Fibroblast of villous mesenchyme (primary cell): ENCODE results near the gene CRYZ. TPM values are rescaled to one million over a fixed set of nuclear protein-coding genes. Genes with fewer than 3 reads are reported as not detected.

ENCODE experiments used
- DNase-seq: peaks from one replicate; pipeline ENCODE4 v3.0.0-alpha.2; 2010; ENCODE audit warnings: low read depth
- H3K4me3 ChIP-seq: 2 replicates; pipeline ENCODE4 v1.5.1; 2011; ENCODE audit warnings: low read depth, mild to moderate bottlenecking, low read length
- total RNA-seq: library from RNA; depleted of rRNA; stranded (reverse); fragments of >200 nt; gene quantifications from 2 replicates; pipeline ENCODE4 v1.2.3, GENCODE V29; 2012
- TF ChIP-seq, protein P1 (sequence below): IDR thresholded peaks from 2 replicates; pipeline ENCODE4 v1.5.1; 2012; ENCODE audit warnings: low read depth, mild to moderate bottlenecking, low read length; ENCODE audit not compliant: insufficient read depth

Gene CRYZ
- total RNA-seq, 1 donor = 41.0 TPM

DNA sequence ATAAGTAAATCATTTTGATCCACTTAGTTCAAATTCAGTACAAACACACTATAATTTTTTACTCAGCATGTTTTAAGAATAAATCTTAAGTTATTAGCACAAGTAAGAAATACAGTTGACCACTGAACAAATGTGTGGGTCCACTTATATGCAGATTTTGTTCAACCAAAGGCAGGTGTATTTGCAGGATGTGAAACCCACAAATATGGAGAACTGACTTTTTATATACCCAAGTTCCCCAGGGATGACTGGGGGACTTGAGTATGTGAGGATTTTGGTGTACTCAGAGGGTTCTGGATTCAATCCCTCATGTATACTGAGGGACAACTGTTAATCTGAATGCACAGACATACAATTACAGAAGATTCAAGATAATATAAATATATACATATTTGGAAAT is 33.5 kb downstream of the CRYZ start:
- no peak for DNase-seq
- H3K4me3 ChIP-seq = no peak overlapping the region
- TF ChIP-seq, protein P1, sequence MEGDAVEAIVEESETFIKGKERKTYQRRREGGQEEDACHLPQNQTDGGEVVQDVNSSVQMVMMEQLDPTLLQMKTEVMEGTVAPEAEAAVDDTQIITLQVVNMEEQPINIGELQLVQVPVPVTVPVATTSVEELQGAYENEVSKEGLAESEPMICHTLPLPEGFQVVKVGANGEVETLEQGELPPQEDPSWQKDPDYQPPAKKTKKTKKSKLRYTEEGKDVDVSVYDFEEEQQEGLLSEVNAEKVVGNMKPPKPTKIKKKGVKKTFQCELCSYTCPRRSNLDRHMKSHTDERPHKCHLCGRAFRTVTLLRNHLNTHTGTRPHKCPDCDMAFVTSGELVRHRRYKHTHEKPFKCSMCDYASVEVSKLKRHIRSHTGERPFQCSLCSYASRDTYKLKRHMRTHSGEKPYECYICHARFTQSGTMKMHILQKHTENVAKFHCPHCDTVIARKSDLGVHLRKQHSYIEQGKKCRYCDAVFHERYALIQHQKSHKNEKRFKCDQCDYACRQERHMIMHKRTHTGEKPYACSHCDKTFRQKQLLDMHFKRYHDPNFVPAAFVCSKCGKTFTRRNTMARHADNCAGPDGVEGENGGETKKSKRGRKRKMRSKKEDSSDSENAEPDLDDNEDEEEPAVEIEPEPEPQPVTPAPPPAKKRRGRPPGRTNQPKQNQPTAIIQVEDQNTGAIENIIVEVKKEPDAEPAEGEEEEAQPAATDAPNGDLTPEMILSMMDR = no peak

DNA sequence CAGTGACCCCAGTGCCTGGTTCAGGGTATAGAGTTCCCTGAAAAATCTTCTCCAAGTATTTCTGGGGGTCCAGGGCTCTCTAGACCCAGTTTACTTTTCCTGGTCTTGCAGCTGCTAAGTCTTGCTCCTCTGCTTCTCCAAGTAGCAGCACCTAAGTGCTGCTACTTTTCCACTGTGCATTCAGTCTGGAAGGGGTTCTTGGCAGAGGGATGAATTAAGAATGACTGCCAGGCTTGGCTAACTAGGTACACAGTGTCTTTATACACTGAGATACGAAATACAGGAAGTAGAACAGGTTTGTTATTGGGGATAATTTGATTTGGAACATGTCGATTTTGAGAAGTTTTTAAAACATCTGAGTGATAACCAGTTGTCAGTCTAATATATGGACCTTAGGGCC is 35.0 kb downstream of the CRYZ start:
- H3K4me3 ChIP-seq = no peak overlapping the region
- TF ChIP-seq, protein P1 = no peak
- no peak for DNase-seq

DNA sequence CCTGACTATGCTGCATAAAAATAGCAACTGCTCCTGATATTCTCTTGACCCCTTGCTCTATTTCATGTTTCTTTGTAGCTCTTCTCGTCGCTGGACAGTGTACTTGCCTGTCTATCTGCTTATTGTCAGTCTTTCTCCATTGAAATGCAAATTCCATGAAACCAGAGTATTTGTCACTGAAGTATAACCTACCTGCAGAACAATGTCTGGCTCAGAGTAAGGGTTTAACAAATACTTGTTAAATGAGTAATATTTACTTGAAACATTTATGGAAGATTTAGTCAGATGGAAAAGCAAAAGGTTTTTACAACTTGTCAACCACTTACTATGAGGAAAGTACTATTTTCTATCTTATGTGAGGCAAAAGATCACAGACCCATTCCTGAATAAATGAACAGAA is 39.4 kb downstream of the CRYZ start:
- TF ChIP-seq, protein P1 = no peak
- DNase-seq = no peak
- H3K4me3 ChIP-seq = no peak overlapping the region

DNA sequence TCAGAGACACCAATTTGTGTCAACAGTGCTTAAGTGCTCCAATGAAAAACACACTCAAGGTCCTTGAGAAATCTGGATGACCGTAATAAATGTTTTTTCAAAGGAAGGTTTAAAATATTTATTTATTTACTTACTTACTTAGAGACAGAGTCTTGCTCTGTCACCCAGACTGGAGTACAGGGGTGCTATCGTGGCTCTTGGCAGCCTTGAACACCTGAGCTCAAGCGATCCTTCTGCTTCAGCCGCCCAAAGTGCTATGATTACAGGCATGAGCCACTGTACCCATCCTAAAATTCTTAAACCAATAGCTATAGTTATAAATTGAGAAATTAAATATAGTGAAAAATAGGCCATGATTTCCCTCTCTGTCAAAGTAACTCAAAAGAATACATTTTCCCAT is 41.9 kb downstream of the CRYZ start:
- no peak for DNase-seq
- no peak overlapping the region for H3K4me3 ChIP-seq
- TF ChIP-seq, protein P1 = no peak

DNA sequence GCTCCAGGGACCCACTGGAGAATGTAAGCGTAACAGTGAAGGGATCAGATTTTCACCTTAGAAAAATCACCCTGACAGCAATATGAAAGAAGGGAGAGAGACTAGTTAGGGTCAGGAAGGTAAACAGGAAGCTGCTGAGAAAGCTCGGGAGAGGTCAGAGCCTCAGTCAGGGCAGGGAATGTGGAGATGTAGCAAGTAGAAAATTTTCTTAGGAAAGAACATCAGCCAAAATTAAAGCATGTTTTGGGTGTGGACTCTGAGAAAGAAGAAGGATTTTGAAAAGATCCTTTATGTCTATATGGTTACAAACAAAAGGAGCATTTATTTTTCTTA is 42.5 kb downstream of the CRYZ start:
- no peak overlapping the region for H3K4me3 ChIP-seq
- no peak for DNase-seq
- TF ChIP-seq, protein P1 = no peak

DNA sequence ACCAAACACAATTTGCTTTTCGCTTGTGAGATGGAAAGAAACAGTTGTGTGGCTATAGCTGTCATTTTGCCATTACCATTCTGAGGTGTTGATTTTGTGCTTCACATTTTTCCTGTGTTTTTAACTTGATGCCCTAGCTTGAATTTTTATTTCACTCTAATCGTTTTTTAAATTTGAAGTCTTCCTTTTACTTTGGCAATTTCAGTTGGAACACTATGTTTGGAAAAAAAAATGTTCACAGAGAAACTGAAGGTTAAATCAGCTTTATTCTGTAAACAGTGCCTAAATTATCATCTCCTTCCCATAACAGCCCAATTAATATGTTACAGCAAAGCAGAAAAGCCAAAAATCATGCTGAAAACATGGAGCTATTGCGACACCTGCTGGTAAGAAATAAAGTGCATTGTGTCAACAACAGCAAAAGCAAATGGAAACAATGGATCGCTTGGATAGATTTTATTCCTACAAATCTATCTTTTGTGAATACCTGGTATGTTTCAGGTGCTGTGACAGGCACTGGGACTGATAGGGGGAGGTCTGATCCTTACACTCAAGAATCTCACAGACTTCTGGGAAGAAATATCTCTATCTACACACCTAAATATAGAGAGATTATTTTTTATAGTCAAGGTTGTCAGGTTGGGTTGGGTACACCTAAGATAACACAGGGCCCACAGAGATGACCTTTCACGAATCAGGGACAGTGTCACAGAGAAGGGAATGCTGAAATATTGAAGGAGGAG is 43.1 kb downstream of the CRYZ start:
- DNase-seq = peak; percentile 64
- H3K4me3 ChIP-seq = no peak overlapping the region
- TF ChIP-seq, protein P1 = peak; percentile 77

DNA sequence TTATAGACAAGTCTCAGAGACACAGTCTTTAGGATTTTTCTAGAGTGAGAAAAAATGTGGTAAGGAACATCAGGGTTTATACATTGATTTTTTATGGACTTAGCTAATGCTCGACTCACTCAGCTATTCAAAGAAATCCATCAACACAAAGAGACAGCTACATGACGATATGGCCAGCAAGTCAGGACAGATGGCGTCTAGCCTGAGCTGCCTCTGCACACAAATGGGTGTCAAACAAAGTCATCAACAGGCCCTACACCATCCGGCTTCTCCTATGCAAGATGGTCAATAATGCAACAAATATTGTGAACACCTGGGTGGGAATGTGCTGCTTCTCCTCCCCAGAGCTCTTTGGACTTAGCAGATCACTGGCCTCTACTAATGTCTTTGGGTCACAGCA is 45.9 kb downstream of the CRYZ start:
- H3K4me3 ChIP-seq = no peak overlapping the region
- DNase-seq = no peak
- TF ChIP-seq, protein P1 = no peak
